ENCODE data around the gene FAM171A1.

- TF ChIP-seq CTCF (IDR thresholded peaks at IDR 0.05), result no peak
- TF ChIP-seq POLR2AphosphoS5 (IDR thresholded peaks at IDR 0.05; ENCODE audit: low read depth, low read length), result no peak
- no peak for TF ChIP-seq SIN3A (IDR thresholded peaks at IDR 0.05; ENCODE audit: borderline replicate concordance, insufficient read depth, low read depth, low read length)
- TF ChIP-seq REST (IDR thresholded peaks at IDR 0.05; ENCODE audit: insufficient read depth in 1 of 2, low read depth in 2 of 2, low read length in 1 of 2), result no peak
- TF ChIP-seq TCF7L2 (IDR thresholded peaks at IDR 0.05; ENCODE audit: low read depth, low read length), result no peak
Measured at GRCh38 chr10:15310776-15311568, 60.1 kb downstream of the FAM171A1 start.
